Mesendoderm (in vitro differentiated cells): ENCODE data around the gene OR10H1.

ENCODE experiments used
- DNase-seq: peaks from one replicate; pipeline ENCODE4 v3.0.0; 2013
- H2AK5ac ChIP-seq: 2 replicates; pipeline ENCODE4 v1.6.1; 2013; ENCODE audit warnings: low read length, inconsistent platforms
- H2BK120ac ChIP-seq: 2 replicates; pipeline ENCODE4 v1.6.1; 2013; ENCODE audit warnings: low read depth, mild to moderate bottlenecking, low read length, moderate library complexity, mixed read lengths
- H2BK15ac ChIP-seq: replicated peaks from 2 replicates; pipeline ENCODE4 v1.6.1; 2013; ENCODE audit warnings: low read depth, mild to moderate bottlenecking, moderate library complexity
- H2BK5ac ChIP-seq: 2 replicates; pipeline ENCODE4 v1.6.1; 2013; ENCODE audit warnings: low read length, inconsistent platforms
- H3K18ac ChIP-seq: 2 replicates; pipeline ENCODE4 v1.6.1; 2013; ENCODE audit warnings: mild to moderate bottlenecking, low read length, mixed read lengths
- H3K23ac ChIP-seq: one replicate; pipeline ENCODE4 v1.6.1; 2013; ENCODE audit warnings: low read length
- H3K27ac ChIP-seq: 2 replicates; pipeline ENCODE4 v1.5.1; 2013; ENCODE audit warnings: low read depth, mild to moderate bottlenecking, inconsistent platforms, low read length, moderate library complexity
- H3K27me3 ChIP-seq: 2 replicates; pipeline ENCODE4 v1.6.1; 2013; ENCODE audit warnings: low read length, control low read depth, mild to moderate bottlenecking, inconsistent platforms; ENCODE audit not compliant: insufficient read depth, poor library complexity
- H3K36me3 ChIP-seq: 2 replicates; pipeline ENCODE4 v1.6.1; 2013; ENCODE audit warnings: low read length, inconsistent platforms; ENCODE audit not compliant: control insufficient read depth, insufficient read depth
- H3K4ac ChIP-seq: one replicate; pipeline ENCODE4 v1.6.1; 2013; ENCODE audit warnings: low read depth, mild to moderate bottlenecking, low read length, moderate library complexity
- H3K4me1 ChIP-seq: 2 replicates; pipeline ENCODE4 v1.6.1; 2013; ENCODE audit warnings: low read depth, low read length, inconsistent platforms; ENCODE audit not compliant: control insufficient read depth
- H3K4me2 ChIP-seq: 2 replicates; pipeline ENCODE4 v1.6.1; 2013; ENCODE audit warnings: low read length
- H3K4me3 ChIP-seq: 2 replicates; pipeline ENCODE4 v1.5.1; 2013; ENCODE audit warnings: mild to moderate bottlenecking, low read length
- H3K56ac ChIP-seq: one replicate; pipeline ENCODE4 v1.6.1; 2013; ENCODE audit warnings: low read length
- H3K79me1 ChIP-seq: 2 replicates; pipeline ENCODE4 v1.6.1; 2013; ENCODE audit warnings: low read length, inconsistent platforms
- H3K79me2 ChIP-seq: 2 replicates; pipeline ENCODE4 v1.6.1; 2013; ENCODE audit warnings: mild to moderate bottlenecking, low read length; ENCODE audit not compliant: control insufficient read depth, insufficient read depth
- H3K9ac ChIP-seq: 2 replicates; pipeline ENCODE4 v1.6.1; 2013; ENCODE audit warnings: low read length, inconsistent platforms
- H4K5ac ChIP-seq: one replicate; pipeline ENCODE4 v1.6.1; 2013; ENCODE audit warnings: low read length
- H4K8ac ChIP-seq: one replicate; pipeline ENCODE4 v1.6.1; 2013; ENCODE audit warnings: low read depth, mild to moderate bottlenecking, control low read depth, low read length, moderate library complexity
- WGBS: extraction: QIAGEN DNeasy Blood & Tissue Kit; methylation state at CpG from one replicate; pipeline ENCODE4 v1.1.7; 2013; ENCODE audit warnings: low lambda C conversion rate, missing lambda C conversion rate; ENCODE audit not compliant: insufficient coverage; ENCODE audit errors: extremely low coverage; 5-methylcytosine and 5-hydroxymethylcytosine counted together

Gene OR10H1

GRCh38 chr19:15825753-15826152, 10.3 kb upstream of the OR10H1 start:
- no peak overlapping the region for H2BK120ac ChIP-seq
- H4K5ac ChIP-seq: no peak overlapping the region
- no peak overlapping the region for H4K8ac ChIP-seq
- no peak overlapping the region for H3K9ac ChIP-seq
- no peak overlapping the region for H2BK15ac ChIP-seq
- no peaks in the 10 kb centered on the region for H3K79me2 ChIP-seq
- H3K27me3 ChIP-seq: no peaks in the 10 kb centered on the region
- H3K36me3 ChIP-seq: no peaks in the 10 kb centered on the region
- no peaks in the 10 kb centered on the region for H3K79me1 ChIP-seq
- no peak overlapping the region for H2AK5ac ChIP-seq
- H2BK5ac ChIP-seq: no peak overlapping the region
- no peak overlapping the region for H3K18ac ChIP-seq
- H3K23ac ChIP-seq: no peak overlapping the region
- no CpG with 5 or more reads among the region's 1 CpG for WGBS
- H3K56ac ChIP-seq: no peak overlapping the region
- H3K4ac ChIP-seq: no peak overlapping the region
- H3K27ac ChIP-seq: no peak overlapping the region
- no peak overlapping the region for H3K4me3 ChIP-seq
- DNase-seq: no peak
- no peak overlapping the region for H3K4me2 ChIP-seq
- no peaks in the 10 kb centered on the region for H3K4me1 ChIP-seq

DNA sequence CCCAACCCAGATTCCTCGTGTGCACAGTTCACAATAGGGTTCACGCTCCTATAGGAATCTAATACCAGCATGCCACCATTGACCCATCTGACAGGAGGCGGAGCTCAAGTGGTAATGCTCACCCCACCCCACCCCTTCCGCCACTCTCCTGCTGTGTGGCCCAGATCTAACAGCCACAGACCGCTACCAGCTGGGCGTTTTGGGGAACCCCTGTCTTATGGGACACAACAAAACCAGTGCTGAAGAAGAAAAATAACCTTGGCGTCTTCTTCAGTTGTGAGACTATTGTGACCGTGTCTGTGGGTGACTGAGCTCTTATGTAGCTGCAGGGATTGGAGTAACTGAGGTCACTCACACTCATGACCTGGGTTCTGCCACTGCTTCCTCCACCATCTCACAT, 5.2 kb upstream of the OR10H1 start:
- H2BK5ac ChIP-seq: no peak overlapping the region
- no peaks in the 10 kb centered on the region for H3K79me2 ChIP-seq
- no peak overlapping the region for H4K8ac ChIP-seq
- H3K36me3 ChIP-seq: no peaks in the 10 kb centered on the region
- no peaks in the 10 kb centered on the region for H3K79me1 ChIP-seq
- WGBS: no CpG with 5 or more reads among the region's 8 CpGs
- H3K4ac ChIP-seq: no peak overlapping the region
- no peak overlapping the region for H3K18ac ChIP-seq
- no peaks in the 10 kb centered on the region for H3K4me1 ChIP-seq
- H3K56ac ChIP-seq: no peak overlapping the region
- H3K4me2 ChIP-seq: no peak overlapping the region
- no peaks in the 10 kb centered on the region for H3K27me3 ChIP-seq
- no peak overlapping the region for H3K27ac ChIP-seq
- H2BK120ac ChIP-seq: no peak overlapping the region
- DNase-seq: no peak
- no peak overlapping the region for H3K4me3 ChIP-seq
- no peak overlapping the region for H4K5ac ChIP-seq
- no peak overlapping the region for H3K23ac ChIP-seq
- H2AK5ac ChIP-seq: no peak overlapping the region
- no peak overlapping the region for H3K9ac ChIP-seq
- H2BK15ac ChIP-seq: no peak overlapping the region

DNA sequence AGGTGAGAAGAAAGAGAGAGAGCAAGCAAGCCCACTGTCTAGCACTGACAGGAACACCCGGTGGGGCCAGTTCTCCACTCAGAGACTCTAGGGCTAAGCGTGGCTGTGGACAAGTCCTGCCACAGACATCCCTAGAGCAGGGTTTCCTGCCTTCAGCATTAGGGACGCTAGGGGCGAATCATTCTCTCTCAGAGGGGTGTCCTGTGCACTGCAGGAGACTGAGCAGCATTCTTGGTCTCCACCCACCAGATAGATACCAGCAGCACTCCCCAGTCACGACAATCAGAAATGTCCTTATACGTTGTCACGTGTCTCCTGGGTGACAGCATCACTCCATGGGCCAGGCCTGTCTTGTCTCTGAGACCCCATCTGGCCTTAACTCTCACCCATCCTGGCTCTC, 1.5 kb downstream of the OR10H1 start:
- H3K4ac ChIP-seq: no peak overlapping the region
- H3K79me2 ChIP-seq: no peaks in the 10 kb centered on the region
- H2BK15ac ChIP-seq: no peak overlapping the region
- no peak overlapping the region for H3K23ac ChIP-seq
- H3K36me3 ChIP-seq: no peaks in the 10 kb centered on the region
- no peak overlapping the region for H2BK5ac ChIP-seq
- H3K56ac ChIP-seq: no peak overlapping the region
- no peak overlapping the region for H3K4me3 ChIP-seq
- H4K8ac ChIP-seq: no peak overlapping the region
- no peak for DNase-seq
- H3K4me2 ChIP-seq: no peak overlapping the region
- no CpG with 5 or more reads among the region's 7 CpGs for WGBS
- no peak overlapping the region for H2AK5ac ChIP-seq
- no peak overlapping the region for H3K18ac ChIP-seq
- H4K5ac ChIP-seq: no peak overlapping the region
- H3K9ac ChIP-seq: no peak overlapping the region
- no peaks in the 10 kb centered on the region for H3K4me1 ChIP-seq
- H3K27me3 ChIP-seq: no peaks in the 10 kb centered on the region
- no peak overlapping the region for H3K27ac ChIP-seq
- no peak overlapping the region for H2BK120ac ChIP-seq
- no peaks in the 10 kb centered on the region for H3K79me1 ChIP-seq

DNA sequence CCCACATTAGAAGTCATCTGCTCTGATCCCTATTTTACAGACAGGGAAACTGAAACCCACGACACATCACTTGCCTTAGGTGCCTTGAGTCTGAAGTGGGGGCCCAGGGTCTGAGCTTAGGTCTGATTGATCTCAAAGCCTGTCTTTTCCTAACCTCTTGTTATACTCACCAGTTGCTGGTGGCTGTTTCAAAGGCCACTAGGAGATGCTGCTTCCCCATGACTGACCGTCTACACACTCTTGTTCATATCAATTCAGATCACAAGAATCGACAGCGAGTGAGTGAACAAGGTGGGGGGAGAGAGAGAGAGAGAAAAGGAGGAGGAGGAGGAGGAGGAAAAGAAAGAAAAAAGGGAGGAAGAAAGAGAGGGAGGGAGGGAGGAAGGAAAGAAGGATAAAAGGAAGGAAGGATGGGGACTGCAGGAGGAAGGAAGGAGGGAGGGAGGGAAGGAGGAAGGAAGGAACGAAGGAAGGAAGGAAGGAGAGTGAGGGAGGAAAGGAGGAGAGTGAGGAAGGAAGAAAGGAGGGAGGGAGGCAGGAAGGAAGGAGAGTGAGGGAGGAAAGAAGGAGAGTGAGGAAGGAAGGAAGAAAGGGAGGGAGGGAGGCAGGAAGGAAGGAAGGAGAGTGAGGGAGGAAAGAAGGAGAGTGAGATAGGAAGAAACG, 3.3 kb downstream of the OR10H1 start:
- 100% methylated on average over 2 of the region's 6 CpGs for WGBS
- Histone ChIP-seq H4K8ac (no peak overlapping the region), H3K27ac (no peak overlapping the region), H2BK15ac (no peak overlapping the region), H3K79me2 (no peaks in the 10 kb centered on the region), H3K23ac (no peak overlapping the region), H3K79me1 (no peaks in the 10 kb centered on the region), H3K27me3 (no peaks in the 10 kb centered on the region), H3K56ac (no peak overlapping the region), H3K4me3 (no peak overlapping the region), H2BK5ac (no peak overlapping the region), H3K4me1 (no peaks in the 10 kb centered on the region), H3K18ac (no peak overlapping the region), H3K9ac (no peak overlapping the region), H3K4me2 (no peak overlapping the region), H4K5ac (no peak overlapping the region), H2AK5ac (no peak overlapping the region), H2BK120ac (no peak overlapping the region), H3K36me3 (no peaks in the 10 kb centered on the region), H3K4ac (no peak overlapping the region)
- no peak for DNase-seq

GRCh38 chr19:15811476-15811875, 4.0 kb downstream of the OR10H1 start:
- H3K9ac ChIP-seq: no peak overlapping the region

GRCh38 chr19:15810335-15810734, 5.1 kb downstream of the OR10H1 start:
- H3K79me1 ChIP-seq: no peaks in the 10 kb centered on the region
- H2BK120ac ChIP-seq: no peak overlapping the region
- no peak overlapping the region for H4K8ac ChIP-seq
- no peak overlapping the region for H3K27ac ChIP-seq
- no peak overlapping the region for H2AK5ac ChIP-seq
- DNase-seq: no peak
- H3K4me2 ChIP-seq: no peak overlapping the region
- H3K9ac ChIP-seq: no peak overlapping the region
- H3K4me1 ChIP-seq: no peaks in the 10 kb centered on the region
- H2BK5ac ChIP-seq: no peak overlapping the region
- H2BK15ac ChIP-seq: no peak overlapping the region
- no peak overlapping the region for H3K56ac ChIP-seq
- no peak overlapping the region for H3K18ac ChIP-seq
- H3K4me3 ChIP-seq: no peak overlapping the region
- H4K5ac ChIP-seq: no peak overlapping the region
- H3K79me2 ChIP-seq: no peaks in the 10 kb centered on the region
- H3K23ac ChIP-seq: no peak overlapping the region
- no peaks in the 10 kb centered on the region for H3K27me3 ChIP-seq
- H3K4ac ChIP-seq: no peak overlapping the region
- no peaks in the 10 kb centered on the region for H3K36me3 ChIP-seq
- no CpG with 5 or more reads among the region's 7 CpGs for WGBS

More at GRCh38 chr19:15811476-15811875, 4.0 kb downstream of the OR10H1 start:
- Histone ChIP-seq H2BK5ac (no peak overlapping the region), H3K4me3 (no peak overlapping the region), H3K56ac (no peak overlapping the region), H3K4me1 (no peaks in the 10 kb centered on the region), H3K4me2 (no peak overlapping the region), H3K4ac (no peak overlapping the region), H2BK15ac (no peak overlapping the region), H2BK120ac (no peak overlapping the region), H2AK5ac (no peak overlapping the region), H3K23ac (no peak overlapping the region), H3K79me2 (no peaks in the 10 kb centered on the region), H3K27ac (no peak overlapping the region), H4K5ac (no peak overlapping the region), H3K79me1 (no peaks in the 10 kb centered on the region), H3K27me3 (no peaks in the 10 kb centered on the region), H3K18ac (no peak overlapping the region), H3K36me3 (no peaks in the 10 kb centered on the region), H4K8ac (no peak overlapping the region)
- no peak for DNase-seq
- WGBS: no CpG with 5 or more reads among the region's 4 CpGs
